SJCRH30 (cell line): Measurements from ENCODE around the gene FMN1. TPM values are rescaled to one million over a fixed set of nuclear protein-coding genes. Genes with fewer than 3 reads are reported as not detected.

Experiments
- DNase-seq, 2 experiments: peaks; one replicate each; pipeline ENCODE4 v3.0.0-alpha.2; 2015 to 2020
- H3K27ac ChIP-seq: fragments of 250-450 bp; sonication (Bioruptor Pico); 2 replicates; pipeline ENCODE4 v1.5.1; 2020; ENCODE audit warnings: mild to moderate bottlenecking, moderate library complexity
- H3K27me3 ChIP-seq: fragments of 250-450 bp; sonication (Bioruptor Pico); 2 replicates; pipeline ENCODE4 v1.5.1; 2020; ENCODE audit warnings: mild to moderate bottlenecking, moderate library complexity
- H3K36me3 ChIP-seq: fragments of 250-450 bp; sonication (Bioruptor Pico); 2 replicates; pipeline ENCODE4 v1.5.1; 2020; ENCODE audit warnings: mild to moderate bottlenecking, moderate library complexity
- H3K4me1 ChIP-seq: fragments of 250-450 bp; sonication (Bioruptor Pico); 2 replicates; pipeline ENCODE4 v1.5.1; 2020; ENCODE audit warnings: mild to moderate bottlenecking, moderate library complexity
- H3K4me3 ChIP-seq: fragments of 250-450 bp; sonication (Bioruptor Pico); 2 replicates; pipeline ENCODE4 v1.5.1; 2020; ENCODE audit warnings: mild to moderate bottlenecking, moderate library complexity
- H3K9me3 ChIP-seq: fragments of 250-450 bp; sonication (Bioruptor Pico); replicated peaks from 2 replicates; pipeline ENCODE4 v1.5.1; 2020; ENCODE audit warnings: mild to moderate bottlenecking, moderate library complexity
- total RNA-seq: library from RNA; depleted of rRNA; stranded (reverse); fragments of >200 nt; shearing (Covaris generic); gene quantifications from 2 replicates; pipeline ENCODE4 v1.2.3, GENCODE V29; 2014

FMN1 gene
- total RNA-seq, 1 experiment from 2014 or later = 21.2 TPM

DNA sequence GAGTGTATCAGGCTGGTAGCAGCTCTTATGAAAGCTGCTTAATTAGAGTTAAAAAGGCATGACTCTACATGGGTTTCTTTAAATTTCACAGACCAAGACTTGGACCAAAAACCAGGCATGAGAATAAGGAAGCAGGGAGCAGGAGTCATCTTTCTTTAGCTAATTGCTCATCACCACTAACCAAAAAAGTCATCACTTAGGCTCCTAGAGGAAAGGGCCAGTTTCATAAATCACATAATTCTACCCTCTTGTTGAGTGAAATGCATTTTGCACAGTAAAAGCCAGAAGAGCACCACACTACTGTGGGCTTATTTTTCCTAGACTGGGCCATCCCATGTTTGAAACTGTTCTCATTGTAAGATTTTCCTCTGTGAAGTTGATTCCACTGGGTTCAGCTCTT is 301.1 kb downstream of the FMN1 start:
- H3K27me3 ChIP-seq = no peaks in the 10 kb centered on the region
- no peaks in the 10 kb centered on the region for H3K4me1 ChIP-seq
- H3K36me3 ChIP-seq = peaks cover 34% of the 10 kb centered on the region
- no peak overlapping the region for H3K4me3 ChIP-seq
- no peak overlapping the region for H3K27ac ChIP-seq
- DNase-seq = no peak
- no peaks in the 10 kb centered on the region for H3K9me3 ChIP-seq

DNA sequence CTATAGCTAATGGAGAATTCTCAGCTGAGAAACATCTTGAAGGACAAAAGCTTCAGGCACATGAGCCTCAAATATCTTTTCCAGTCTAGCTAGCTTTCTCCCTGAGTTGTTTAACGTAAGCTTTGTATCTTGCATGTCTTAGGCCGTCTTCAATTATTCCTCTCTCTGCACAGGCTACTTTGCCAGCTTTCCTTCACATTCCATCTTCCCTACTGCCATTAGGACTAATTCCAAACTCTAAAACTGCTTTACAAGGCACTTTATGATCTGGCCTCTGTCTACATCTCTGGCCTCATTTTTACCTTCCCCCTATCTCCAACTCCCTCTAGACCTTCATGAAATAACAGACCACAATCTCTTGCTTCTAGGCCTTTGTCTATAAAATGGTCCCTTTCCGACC is 305.3 kb downstream of the FMN1 start:
- Histone ChIP-seq H3K27me3 (no peaks in the 10 kb centered on the region), H3K4me3 (no peak overlapping the region), H3K36me3 (peaks cover 27% of the 10 kb centered on the region; the same call in 1 of the 2 replicates), H3K4me1 (no peaks in the 10 kb centered on the region), H3K9me3 (no peaks in the 10 kb centered on the region), H3K27ac (no peak overlapping the region)
- no peak for DNase-seq

DNA sequence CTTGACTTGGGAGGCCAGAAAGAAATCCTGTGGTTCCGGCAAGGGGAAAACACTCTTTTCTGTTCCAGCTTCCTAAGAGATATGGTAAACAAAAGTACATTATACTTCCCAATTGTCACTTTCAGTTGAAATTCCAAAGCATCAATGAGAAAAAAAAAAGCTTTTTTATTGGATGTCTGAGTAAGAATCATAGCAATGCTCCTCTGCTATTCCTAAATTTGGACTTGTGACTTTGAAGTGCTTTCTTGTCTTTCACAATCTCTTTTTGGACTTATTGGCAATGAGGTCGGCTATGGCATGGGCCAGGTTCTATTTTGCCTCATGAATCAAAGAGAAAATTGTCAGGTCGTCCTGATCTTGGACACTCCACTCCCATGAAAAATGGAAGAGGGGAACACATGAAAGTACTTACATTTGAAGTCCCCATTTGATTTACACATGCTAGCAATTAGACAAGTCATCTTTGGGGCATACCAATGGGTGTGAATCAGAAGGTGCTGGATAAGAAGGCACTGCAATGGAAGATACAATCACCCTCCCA is 306.2 kb downstream of the FMN1 start:
- peaks cover 23% of the 10 kb centered on the region for H3K36me3 ChIP-seq
- no peaks in the 10 kb centered on the region for H3K27me3 ChIP-seq
- H3K4me3 ChIP-seq = no peak overlapping the region
- H3K27ac ChIP-seq = no peak overlapping the region
- no peaks in the 10 kb centered on the region for H3K4me1 ChIP-seq
- no peaks in the 10 kb centered on the region for H3K9me3 ChIP-seq
- DNase-seq = no peak

DNA sequence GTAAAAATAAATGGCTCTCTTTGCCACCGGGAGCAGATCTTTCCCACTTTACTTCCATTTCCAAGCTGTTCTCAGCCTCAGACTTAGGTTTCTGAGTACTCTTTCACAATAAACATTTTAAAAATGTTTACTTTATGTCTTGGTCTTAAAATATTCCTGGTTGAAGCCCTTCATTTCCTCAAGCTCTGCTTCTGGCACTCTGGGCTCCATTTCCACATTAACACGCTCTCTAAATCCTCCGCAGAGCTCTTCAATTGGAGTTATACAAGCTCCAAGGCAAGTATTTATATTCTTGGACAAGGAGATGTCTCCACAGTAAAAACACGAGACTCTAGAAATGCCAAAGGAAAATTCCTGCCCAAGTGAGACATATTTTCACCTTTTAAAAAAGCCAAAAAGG is 307.4 kb downstream of the FMN1 start:
- Histone ChIP-seq H3K4me1 (no peaks in the 10 kb centered on the region), H3K36me3 (peaks cover 29% of the 10 kb centered on the region), H3K27me3 (no peaks in the 10 kb centered on the region), H3K27ac (no peak overlapping the region), H3K4me3 (no peak overlapping the region), H3K9me3 (no peaks in the 10 kb centered on the region)
- DNase-seq = no peak

DNA sequence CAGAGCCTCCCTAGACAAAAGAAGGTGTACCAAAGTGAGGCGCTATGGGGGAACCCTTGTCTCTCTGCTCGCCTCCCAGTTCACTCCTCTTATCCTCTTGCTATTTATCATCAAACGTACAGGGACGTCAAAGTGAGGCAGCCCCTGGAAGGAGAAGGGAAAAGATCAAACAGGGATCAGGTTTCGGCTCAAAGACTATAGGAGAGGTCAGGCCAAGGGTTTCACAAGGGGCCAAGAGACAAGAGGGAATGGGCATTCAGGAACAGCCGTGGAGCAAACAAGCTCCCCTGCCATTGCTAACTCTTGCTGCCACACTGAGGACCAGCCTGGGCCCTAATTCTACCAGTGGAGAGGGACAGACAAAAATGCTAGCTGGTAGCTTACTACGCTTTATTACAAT is 308.1 kb downstream of the FMN1 start:
- no peak overlapping the region for H3K4me3 ChIP-seq
- H3K4me1 ChIP-seq = no peaks in the 10 kb centered on the region
- no peaks in the 10 kb centered on the region for H3K9me3 ChIP-seq
- no peak for DNase-seq
- H3K36me3 ChIP-seq = peaks cover 29% of the 10 kb centered on the region
- H3K27me3 ChIP-seq = no peaks in the 10 kb centered on the region
- H3K27ac ChIP-seq = no peak overlapping the region

DNA sequence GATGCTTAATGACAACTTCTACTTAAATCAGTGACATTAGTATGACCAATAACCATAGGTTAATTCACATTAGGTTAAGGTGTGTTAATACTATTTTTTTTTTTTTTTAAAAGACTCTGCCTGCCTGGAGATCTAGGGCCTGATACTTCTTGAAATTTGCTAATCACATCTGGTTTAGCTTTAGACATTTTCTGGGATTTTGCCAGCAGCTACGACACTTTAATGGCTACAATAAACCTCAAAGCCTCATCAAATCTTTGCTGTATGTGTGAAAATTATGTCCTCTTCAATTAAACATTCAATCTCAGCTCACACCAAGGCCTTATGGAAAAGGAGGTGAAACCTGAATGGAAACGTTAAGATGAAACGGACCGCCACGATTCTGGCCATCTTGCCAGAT is 308.8 kb downstream of the FMN1 start:
- no peaks in the 10 kb centered on the region for H3K4me1 ChIP-seq
- H3K27ac ChIP-seq = no peak overlapping the region
- no peaks in the 10 kb centered on the region; the same call in 1 of the 2 replicates for H3K9me3 ChIP-seq
- H3K27me3 ChIP-seq = no peaks in the 10 kb centered on the region
- H3K36me3 ChIP-seq = peaks cover 29% of the 10 kb centered on the region
- DNase-seq = no peak
- no peak overlapping the region for H3K4me3 ChIP-seq

DNA sequence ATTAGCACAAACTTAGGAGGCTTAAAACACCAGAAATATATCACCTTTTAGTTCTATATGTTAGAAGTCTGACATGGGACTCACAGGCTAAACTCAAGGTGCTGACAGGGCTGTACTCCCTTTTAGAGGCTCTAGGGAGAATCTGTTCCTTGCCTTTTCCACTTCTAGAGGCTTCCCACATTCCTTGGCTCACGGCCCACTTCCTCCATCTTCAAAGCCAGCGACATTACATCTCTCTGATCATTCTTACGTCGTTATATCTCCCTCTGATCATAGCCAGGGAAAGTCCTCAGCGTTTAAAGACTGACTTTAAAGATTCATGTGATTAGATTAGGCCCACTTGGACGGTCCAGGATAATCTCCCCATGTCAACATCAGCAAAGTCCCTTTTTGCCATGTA is 310.4 kb downstream of the FMN1 start:
- Histone ChIP-seq H3K4me1 (no peaks in the 10 kb centered on the region), H3K27ac (no peak overlapping the region), H3K36me3 (peaks cover 29% of the 10 kb centered on the region), H3K27me3 (no peaks in the 10 kb centered on the region), H3K4me3 (no peak overlapping the region), H3K9me3 (no peaks in the 10 kb centered on the region; the same call in 1 of the 2 replicates)
- DNase-seq = no peak

DNA sequence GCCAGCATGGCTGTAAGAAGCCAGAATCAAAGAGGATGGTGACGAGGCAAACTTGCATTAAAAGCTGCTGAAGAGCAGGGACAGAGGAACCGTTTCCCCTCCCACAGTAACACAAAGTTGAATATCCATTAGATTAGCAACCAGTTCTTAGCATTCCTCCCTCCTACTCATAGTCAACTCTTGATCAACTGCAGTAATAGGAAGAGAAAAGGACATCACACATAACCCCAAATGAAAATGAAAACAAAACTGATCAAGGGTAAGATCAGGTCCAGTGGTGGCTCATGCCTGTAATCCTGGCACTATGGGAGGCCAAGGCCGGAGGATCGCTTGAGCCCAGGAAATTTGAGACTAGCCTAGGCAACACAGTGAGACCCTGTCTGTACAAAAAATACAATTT is 311.6 kb downstream of the FMN1 start:
- peaks cover 4% of the 10 kb centered on the region; the same call in 1 of the 2 replicates for H3K9me3 ChIP-seq
- H3K4me3 ChIP-seq = no peak overlapping the region
- DNase-seq = no peak
- H3K27me3 ChIP-seq = no peaks in the 10 kb centered on the region
- H3K36me3 ChIP-seq = peaks cover 29% of the 10 kb centered on the region
- H3K27ac ChIP-seq = no peak overlapping the region
- H3K4me1 ChIP-seq = no peaks in the 10 kb centered on the region

DNA sequence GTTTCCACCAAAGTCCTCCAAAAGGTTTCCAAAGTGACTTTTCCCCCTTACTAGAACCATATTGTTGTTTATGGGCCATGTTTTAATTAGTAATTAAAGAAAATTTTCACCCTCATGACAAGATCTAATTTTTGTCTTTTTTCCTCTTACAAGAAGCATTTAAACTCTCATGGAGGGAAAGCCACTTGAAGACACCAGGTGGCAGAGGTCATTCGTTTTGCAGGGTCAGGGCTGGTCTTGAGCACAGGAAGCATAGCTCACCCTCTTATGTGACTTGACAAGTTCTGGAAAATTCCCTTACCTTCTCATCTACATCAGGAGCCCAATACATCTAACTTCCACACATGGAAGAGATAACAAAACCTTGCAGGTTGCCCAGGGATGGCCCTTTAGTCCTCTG is 313.0 kb downstream of the FMN1 start:
- H3K4me3 ChIP-seq = no peak overlapping the region
- no peak for DNase-seq
- H3K9me3 ChIP-seq = peaks cover 4% of the 10 kb centered on the region; the same call in 1 of the 2 replicates
- H3K4me1 ChIP-seq = no peaks in the 10 kb centered on the region
- peaks cover 29% of the 10 kb centered on the region for H3K36me3 ChIP-seq
- no peaks in the 10 kb centered on the region for H3K27me3 ChIP-seq
- H3K27ac ChIP-seq = no peak overlapping the region

DNA sequence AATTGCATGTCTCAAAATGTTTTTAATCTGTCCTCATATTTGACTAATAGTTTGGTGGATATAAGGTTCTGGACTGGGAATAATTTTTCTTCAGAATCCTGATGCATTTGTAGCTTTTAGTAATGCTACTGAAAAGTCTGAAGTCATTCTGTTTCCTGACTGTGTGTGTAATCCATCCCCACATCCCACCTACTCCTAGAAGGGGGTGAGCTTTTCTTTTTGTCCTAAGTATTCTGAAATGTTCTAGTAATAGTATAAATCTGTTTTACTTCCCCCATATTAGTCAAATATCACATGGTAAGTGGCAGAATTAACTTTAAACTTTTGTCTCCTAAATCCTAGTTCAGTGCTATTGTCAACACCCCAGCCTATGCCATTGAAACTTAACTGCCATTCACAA is 313.9 kb downstream of the FMN1 start:
- Histone ChIP-seq H3K9me3 (peaks cover 4% of the 10 kb centered on the region; the same call in 1 of the 2 replicates), H3K27ac (no peak overlapping the region), H3K4me1 (no peaks in the 10 kb centered on the region), H3K27me3 (no peaks in the 10 kb centered on the region), H3K4me3 (no peak overlapping the region), H3K36me3 (peaks cover 32% of the 10 kb centered on the region)
- no peak for DNase-seq

DNA sequence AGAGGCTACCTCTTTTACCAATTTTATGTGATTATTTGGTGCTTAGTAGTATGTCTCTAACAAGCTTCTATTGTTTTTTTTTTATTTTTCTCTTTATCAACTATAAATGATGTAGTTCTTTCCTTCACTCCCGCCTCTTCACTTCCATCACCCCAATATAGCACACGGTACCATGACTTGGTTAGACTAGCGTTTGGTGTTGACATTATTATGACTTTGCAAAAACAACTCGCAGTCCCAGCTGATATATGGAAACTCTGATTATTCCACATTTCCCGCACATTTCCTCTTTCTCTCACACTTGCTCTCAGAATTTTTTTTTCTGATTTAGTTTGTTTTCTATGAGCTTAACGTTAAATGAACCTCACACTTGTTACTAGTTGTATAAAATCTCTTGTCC is 314.5 kb downstream of the FMN1 start:
- H3K27ac ChIP-seq = no peak overlapping the region
- H3K4me3 ChIP-seq = no peak overlapping the region
- H3K4me1 ChIP-seq = no peaks in the 10 kb centered on the region
- no peak for DNase-seq
- H3K27me3 ChIP-seq = no peaks in the 10 kb centered on the region
- peaks cover 27% of the 10 kb centered on the region for H3K36me3 ChIP-seq
- H3K9me3 ChIP-seq = peaks cover 4% of the 10 kb centered on the region; the same call in 1 of the 2 replicates

DNA sequence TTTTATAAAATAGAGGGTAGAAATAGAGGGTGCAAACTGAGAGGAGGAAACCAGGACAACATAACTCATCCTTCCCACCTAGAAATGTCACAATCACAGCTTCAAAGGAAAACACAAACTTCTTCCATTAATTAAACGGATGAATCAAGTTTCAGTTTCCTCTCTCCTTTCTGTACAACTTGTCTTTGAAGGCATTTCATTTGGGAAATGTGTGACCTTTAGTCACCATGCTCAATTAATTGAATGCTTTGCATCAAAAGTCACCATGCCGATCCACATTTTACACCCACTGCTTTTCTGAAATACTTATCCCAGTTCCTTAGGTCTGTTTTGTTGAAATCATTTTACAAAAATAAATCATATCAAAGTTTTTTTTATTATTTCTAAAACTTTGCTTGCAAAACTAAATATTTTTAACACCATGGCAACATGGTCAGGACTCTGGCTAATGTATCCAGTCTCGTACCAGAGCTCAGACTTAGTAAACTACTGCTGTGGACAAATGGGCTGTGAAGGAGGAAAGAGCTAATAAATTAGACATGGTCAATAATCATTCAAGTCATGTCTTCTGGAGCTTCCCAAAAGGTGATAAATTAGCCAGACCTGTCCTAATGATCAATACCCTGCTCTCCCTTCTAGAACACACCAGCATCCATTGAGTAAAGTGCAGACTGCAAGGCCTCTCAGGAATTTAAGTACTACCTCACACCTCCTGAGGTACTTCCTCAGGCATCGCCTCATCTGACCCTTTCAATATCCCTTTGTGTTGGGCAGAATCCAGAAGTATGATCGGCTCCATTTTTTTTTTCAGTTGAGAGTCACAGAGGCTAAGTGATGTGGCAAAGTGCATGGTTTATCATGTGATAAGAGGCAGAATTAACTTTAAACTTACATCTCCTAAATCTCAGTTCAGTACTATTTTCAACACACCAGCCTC is 315.4 kb downstream of the FMN1 start:
- Histone ChIP-seq H3K9me3 (peaks cover 4% of the 10 kb centered on the region; the same call in 1 of the 2 replicates), H3K4me3 (no peak overlapping the region), H3K27me3 (no peaks in the 10 kb centered on the region), H3K27ac (no peak overlapping the region), H3K36me3 (peaks cover 33% of the 10 kb centered on the region), H3K4me1 (no peaks in the 10 kb centered on the region)
- DNase-seq = no peak

DNA sequence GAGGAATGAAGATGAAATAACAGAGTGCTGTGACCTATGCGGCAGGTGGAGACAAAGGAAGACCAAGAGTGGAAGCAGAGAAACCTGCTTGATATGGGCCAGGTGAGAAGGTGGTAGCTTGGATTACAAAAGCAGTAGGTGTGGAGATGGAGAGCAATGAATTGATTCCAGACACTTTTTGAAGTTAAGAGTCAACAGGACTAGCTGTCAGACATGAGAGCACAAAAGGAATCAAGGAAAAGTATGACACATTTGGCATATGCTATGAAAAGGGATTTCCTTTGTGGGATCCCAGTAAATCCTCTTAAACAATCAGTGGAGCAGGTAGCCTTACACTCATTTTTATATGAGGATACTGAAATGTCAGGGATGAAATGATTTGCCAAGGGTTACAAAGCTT is 316.2 kb downstream of the FMN1 start:
- H3K36me3 ChIP-seq = peaks cover 30% of the 10 kb centered on the region; the same call in 1 of the 2 replicates
- no peak overlapping the region for H3K27ac ChIP-seq
- no peaks in the 10 kb centered on the region for H3K27me3 ChIP-seq
- no peak for DNase-seq
- peaks cover 4% of the 10 kb centered on the region for H3K4me1 ChIP-seq
- peaks cover 4% of the 10 kb centered on the region; the same call in 1 of the 2 replicates for H3K9me3 ChIP-seq
- no peak overlapping the region for H3K4me3 ChIP-seq

DNA sequence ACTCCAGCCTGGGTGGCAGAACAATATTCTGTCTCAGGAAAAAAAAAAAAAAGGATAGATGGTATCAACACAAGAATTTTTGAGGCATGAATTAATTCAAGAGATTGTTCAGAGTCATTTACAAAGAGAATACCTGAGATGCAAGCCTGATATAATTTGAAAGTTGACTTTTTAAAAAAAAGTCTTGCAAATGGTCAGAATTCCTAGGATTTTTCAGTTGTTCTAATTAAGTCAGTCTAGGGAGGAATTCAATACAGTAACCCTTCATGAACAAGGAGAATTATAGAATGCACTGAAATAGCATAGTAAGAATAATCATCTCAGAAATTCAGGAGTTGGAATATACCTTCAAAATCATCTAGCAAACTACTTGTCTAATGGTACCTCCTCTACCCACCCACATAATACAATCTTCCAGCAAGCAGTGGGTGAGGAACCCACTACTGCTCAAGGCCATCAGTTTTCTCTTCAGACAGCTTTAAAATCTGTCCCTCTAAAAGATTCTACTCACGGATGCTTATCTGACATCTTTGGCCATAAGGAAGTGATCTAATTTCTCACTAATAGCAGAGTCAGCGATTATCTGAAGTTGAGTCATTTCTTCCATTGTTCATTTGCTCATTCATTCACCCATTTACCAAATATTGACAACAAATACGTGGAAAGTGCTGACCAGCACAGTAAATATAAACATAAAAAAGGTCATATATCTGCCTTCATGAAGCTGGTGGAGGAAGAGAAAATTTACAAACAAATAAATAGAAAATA is 317.1 kb downstream of the FMN1 start:
- DNase-seq = no peak

More for the DNA sequence above, 317.1 kb downstream of the FMN1 start:
- Histone ChIP-seq H3K27ac (no peak overlapping the region), H3K9me3 (peaks cover 4% of the 10 kb centered on the region; the same call in 1 of the 2 replicates), H3K4me3 (no peak overlapping the region), H3K27me3 (no peaks in the 10 kb centered on the region), H3K36me3 (peaks cover 22% of the 10 kb centered on the region; the same call in 1 of the 2 replicates), H3K4me1 (peaks cover 13% of the 10 kb centered on the region)
